ENCODE measurements around the gene FBXO9. TPM values are rescaled to one million over a fixed set of nuclear protein-coding genes. Genes with fewer than 3 reads are reported as not detected.

Gene FBXO9
- total RNA-seq, 1 donor from 2014 or later: 80.2 TPM

- Histone ChIP-seq H3K27ac (ENCODE audit: low read depth, low read length) (no peak overlapping the region), H3K79me2 (ENCODE audit: insufficient read depth, low read length) (no peaks in the 10 kb centered on the region), H4K20me1 (ENCODE audit: insufficient read depth, low read length) (no peaks in the 10 kb centered on the region), H3K9ac (ENCODE audit: low read length) (no peak overlapping the region), H3K9me3 (ENCODE audit: insufficient read depth, low read depth, low read length) (no peaks in the 10 kb centered on the region), H3K4me1 (ENCODE audit: insufficient read depth, low read length) (no peaks in the 10 kb centered on the region), H3K36me3 (ENCODE audit: insufficient read depth, low read length) (no peaks in the 10 kb centered on the region), H3K4me3 (ENCODE audit: insufficient read depth, low read depth, low read length) (no peak overlapping the region), H3K4me2 (ENCODE audit: low read length) (no peak overlapping the region), H2AFZ (ENCODE audit: low read depth, low read length) (no peak overlapping the region), H3K27me3 (ENCODE audit: insufficient read depth, low read length) (no peaks in the 10 kb centered on the region)
- Mint-ChIP-seq H3K36me3 (ENCODE audit: low read depth, unreplicated experiment) (no peaks in the 10 kb centered on the region), H3K4me3 (ENCODE audit: unreplicated experiment) (no peak overlapping the region), H3K9me3 (ENCODE audit: unreplicated experiment) (no peaks in the 10 kb centered on the region), H3K27ac (ENCODE audit: unreplicated experiment) (no peak overlapping the region), H3K4me1 (ENCODE audit: low read depth, unreplicated experiment) (no peaks in the 10 kb centered on the region), H3K27me3 (ENCODE audit: low read depth, unreplicated experiment) (no peaks in the 10 kb centered on the region)
- no peak for TF ChIP-seq EZH2 (IDR thresholded peaks at IDR 0.05; ENCODE audit: insufficient read depth, low read length)
- TF ChIP-seq CTCF (IDR thresholded peaks at IDR 0.05; ENCODE audit: insufficient read depth, low read depth, low read length): no peak
- FAIRE-seq (no peak), DNase-seq (ENCODE audit: low read depth) (no peak)
These were observed 77.6 kb downstream of the FBXO9 start for GRCh38 chr6:53142810-53143209.

GRCh38 chr6:53143710-53144109 is 78.5 kb downstream of the FBXO9 start:
- Histone ChIP-seq H4K20me1 (ENCODE audit: insufficient read depth, low read length) (no peaks in the 10 kb centered on the region), H3K27me3 (ENCODE audit: insufficient read depth, low read length) (no peaks in the 10 kb centered on the region), H3K4me2 (ENCODE audit: low read length) (no peak overlapping the region), H2AFZ (ENCODE audit: low read depth, low read length) (no peak overlapping the region), H3K4me1 (ENCODE audit: insufficient read depth, low read length) (no peaks in the 10 kb centered on the region), H3K36me3 (ENCODE audit: insufficient read depth, low read length) (no peaks in the 10 kb centered on the region), H3K79me2 (ENCODE audit: insufficient read depth, low read length) (no peaks in the 10 kb centered on the region), H3K27ac (ENCODE audit: low read depth, low read length) (no peak overlapping the region), H3K4me3 (ENCODE audit: insufficient read depth, low read depth, low read length) (no peak overlapping the region), H3K9me3 (ENCODE audit: insufficient read depth, low read depth, low read length) (no peaks in the 10 kb centered on the region), H3K9ac (ENCODE audit: low read length) (no peak overlapping the region)
- no peak overlapping the region for H3K27ac Mint-ChIP-seq (ENCODE audit: unreplicated experiment)
- no peak for TF ChIP-seq CTCF (IDR thresholded peaks at IDR 0.05; ENCODE audit: insufficient read depth, low read depth, low read length)
- H3K4me3 Mint-ChIP-seq (ENCODE audit: unreplicated experiment): no peak overlapping the region
- H3K4me1 Mint-ChIP-seq (ENCODE audit: low read depth, unreplicated experiment): no peaks in the 10 kb centered on the region
- no peaks in the 10 kb centered on the region for H3K9me3 Mint-ChIP-seq (ENCODE audit: unreplicated experiment)
- H3K27me3 Mint-ChIP-seq (ENCODE audit: low read depth, unreplicated experiment): no peaks in the 10 kb centered on the region
- no peaks in the 10 kb centered on the region for H3K36me3 Mint-ChIP-seq (ENCODE audit: low read depth, unreplicated experiment)
- no peak for DNase-seq (ENCODE audit: low read depth)
- FAIRE-seq: no peak

- Mint-ChIP-seq H3K4me3 (ENCODE audit: unreplicated experiment) (no peak overlapping the region), H3K36me3 (ENCODE audit: low read depth, unreplicated experiment) (no peaks in the 10 kb centered on the region), H3K9me3 (ENCODE audit: unreplicated experiment) (no peaks in the 10 kb centered on the region), H3K27ac (ENCODE audit: unreplicated experiment) (no peak overlapping the region), H3K27me3 (ENCODE audit: low read depth, unreplicated experiment) (no peaks in the 10 kb centered on the region), H3K4me1 (ENCODE audit: low read depth, unreplicated experiment) (no peaks in the 10 kb centered on the region)
- Histone ChIP-seq H3K79me2 (ENCODE audit: insufficient read depth, low read length) (no peaks in the 10 kb centered on the region), H2AFZ (ENCODE audit: low read depth, low read length) (no peak overlapping the region), H3K4me1 (ENCODE audit: insufficient read depth, low read length) (no peaks in the 10 kb centered on the region), H4K20me1 (ENCODE audit: insufficient read depth, low read length) (no peaks in the 10 kb centered on the region), H3K27me3 (ENCODE audit: insufficient read depth, low read length) (no peaks in the 10 kb centered on the region), H3K4me2 (ENCODE audit: low read length) (no peak overlapping the region), H3K9ac (ENCODE audit: low read length) (no peak overlapping the region), H3K9me3 (ENCODE audit: insufficient read depth, low read depth, low read length) (no peaks in the 10 kb centered on the region), H3K4me3 (ENCODE audit: insufficient read depth, low read depth, low read length) (no peak overlapping the region), H3K27ac (ENCODE audit: low read depth, low read length) (no peak overlapping the region), H3K36me3 (ENCODE audit: insufficient read depth, low read length) (no peaks in the 10 kb centered on the region)
- FAIRE-seq: no peak
- TF ChIP-seq CTCF (IDR thresholded peaks at IDR 0.05; ENCODE audit: insufficient read depth, low read depth, low read length) (no peak), EZH2 (IDR thresholded peaks at IDR 0.05; ENCODE audit: insufficient read depth, low read length) (no peak)
- DNase-seq (ENCODE audit: low read depth): no peak
These were observed 79.6 kb downstream of the FBXO9 start for GRCh38 chr6:53144802-53145201.
